RWPE2 (cell line): ENCODE data around the gene IL36G.

Experiments
- ATAC-seq: fragments of 200-7000 bp; cut with Tn5 transposase; 3 replicates; pipeline ENCODE4 v1.9.1; 2021; ENCODE audit warnings: low read depth
- DNase-seq: peaks from one replicate; pipeline ENCODE4 v3.0.0-alpha.2; 2020; ENCODE audit warnings: low spot score
- H3K27ac ChIP-seq: fragments of 450-650 bp; 2 replicates; pipeline ENCODE4 v1.5.1; 2017; ENCODE audit warnings: mild to moderate bottlenecking; ENCODE audit not compliant: poor library complexity, severe bottlenecking
- H3K27me3 ChIP-seq: fragments of 250-450 bp; sonication (Bioruptor Pico); 2 replicates; pipeline ENCODE4 v1.5.1; 2021; ENCODE audit warnings: mild to moderate bottlenecking, moderate library complexity; ENCODE audit not compliant: insufficient read depth, poor library complexity, severe bottlenecking
- H3K36me3 ChIP-seq: fragments of 250-450 bp; sonication (Bioruptor Pico); 2 replicates; pipeline ENCODE4 v1.5.1; 2020; ENCODE audit warnings: low read depth, mild to moderate bottlenecking, moderate library complexity
- H3K4me1 ChIP-seq: fragments of 250-450 bp; sonication (Bioruptor Pico); 2 replicates; pipeline ENCODE4 v1.5.1; 2021; ENCODE audit warnings: mild to moderate bottlenecking, moderate library complexity; ENCODE audit not compliant: insufficient read depth, poor library complexity, severe bottlenecking
- H3K4me3 ChIP-seq: fragments of 250-450 bp; sonication (Bioruptor Pico); 2 replicates; pipeline ENCODE4 v1.5.1; 2021; ENCODE audit warnings: mild to moderate bottlenecking, moderate library complexity; ENCODE audit not compliant: severe bottlenecking
- H3K9me3 ChIP-seq: fragments of 250-450 bp; sonication (Bioruptor Pico); 2 replicates; pipeline ENCODE4 v1.5.1; 2021; ENCODE audit warnings: mild to moderate bottlenecking, moderate library complexity; ENCODE audit not compliant: severe bottlenecking
- TF ChIP-seq, protein P1 (sequence below): fragments of 450-650 bp; IDR thresholded peaks from one replicate; pipeline ENCODE4 v1.5.1; 2017; ENCODE audit warnings: mild to moderate bottlenecking, moderate library complexity; ENCODE audit not compliant: poor library complexity, severe bottlenecking

The IL36G gene

DNA sequence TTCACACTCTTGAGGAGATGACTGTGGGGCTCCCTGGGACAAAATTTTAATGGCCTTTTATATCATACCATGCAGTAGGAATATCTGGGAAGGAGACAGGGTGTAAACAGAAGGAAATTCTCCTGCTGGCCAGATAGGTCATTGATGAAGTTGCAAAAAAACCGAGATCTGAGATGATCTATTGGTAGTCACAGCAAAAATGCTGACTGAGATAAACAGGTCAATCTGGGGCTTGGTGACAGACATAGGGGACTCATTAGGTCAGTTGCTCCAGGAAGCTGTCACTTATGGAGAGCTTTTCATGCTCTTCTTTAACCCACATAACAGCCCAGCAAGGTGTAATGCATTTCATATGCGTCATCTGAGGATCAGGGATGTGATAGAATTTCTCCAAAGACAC lies 24.9 kb downstream of the IL36G start:
- H3K9me3 ChIP-seq = no peaks in the 10 kb centered on the region
- H3K4me1 ChIP-seq = no peaks in the 10 kb centered on the region
- no peak overlapping the region for H3K4me3 ChIP-seq
- H3K27me3 ChIP-seq = no peaks in the 10 kb centered on the region
- DNase-seq = no peak
- no peaks in the 10 kb centered on the region for H3K36me3 ChIP-seq
- no peak for ATAC-seq
- no peak overlapping the region for H3K27ac ChIP-seq
- TF ChIP-seq, protein P1, sequence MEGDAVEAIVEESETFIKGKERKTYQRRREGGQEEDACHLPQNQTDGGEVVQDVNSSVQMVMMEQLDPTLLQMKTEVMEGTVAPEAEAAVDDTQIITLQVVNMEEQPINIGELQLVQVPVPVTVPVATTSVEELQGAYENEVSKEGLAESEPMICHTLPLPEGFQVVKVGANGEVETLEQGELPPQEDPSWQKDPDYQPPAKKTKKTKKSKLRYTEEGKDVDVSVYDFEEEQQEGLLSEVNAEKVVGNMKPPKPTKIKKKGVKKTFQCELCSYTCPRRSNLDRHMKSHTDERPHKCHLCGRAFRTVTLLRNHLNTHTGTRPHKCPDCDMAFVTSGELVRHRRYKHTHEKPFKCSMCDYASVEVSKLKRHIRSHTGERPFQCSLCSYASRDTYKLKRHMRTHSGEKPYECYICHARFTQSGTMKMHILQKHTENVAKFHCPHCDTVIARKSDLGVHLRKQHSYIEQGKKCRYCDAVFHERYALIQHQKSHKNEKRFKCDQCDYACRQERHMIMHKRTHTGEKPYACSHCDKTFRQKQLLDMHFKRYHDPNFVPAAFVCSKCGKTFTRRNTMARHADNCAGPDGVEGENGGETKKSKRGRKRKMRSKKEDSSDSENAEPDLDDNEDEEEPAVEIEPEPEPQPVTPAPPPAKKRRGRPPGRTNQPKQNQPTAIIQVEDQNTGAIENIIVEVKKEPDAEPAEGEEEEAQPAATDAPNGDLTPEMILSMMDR = no peak

DNA sequence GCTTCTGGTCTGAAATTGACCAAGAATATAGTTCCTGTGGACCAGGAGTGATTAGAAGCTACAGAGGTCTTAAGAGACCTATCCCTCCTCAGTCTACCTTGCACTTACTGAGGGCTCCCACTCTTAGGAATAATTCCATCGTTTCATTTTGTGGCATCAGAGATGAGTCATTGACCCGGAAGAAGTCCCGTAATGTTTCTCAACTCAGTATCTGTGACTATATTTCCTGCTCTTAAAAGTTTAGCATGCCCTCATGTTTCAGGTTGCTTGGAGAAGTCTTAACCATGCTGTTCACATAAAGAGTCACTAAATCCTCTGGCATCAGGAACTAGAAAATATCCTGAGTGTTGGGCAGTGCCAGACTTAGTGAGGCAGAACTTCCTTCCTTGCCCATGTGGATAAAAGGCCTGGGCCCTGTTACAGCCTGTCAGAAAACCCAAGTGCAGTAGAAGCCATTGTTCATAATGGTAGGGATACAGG lies 27.3 kb downstream of the IL36G start, which contains the start of gene IL36A:
Gene IL36A (plus strand): TSS at position 430 of the 480 bp plus-strand sequence. CDS start 413 bp downstream, outside the sequence.
- Histone ChIP-seq H3K36me3 (no peaks in the 10 kb centered on the region), H3K27me3 (no peaks in the 10 kb centered on the region), H3K27ac (no peak within 1 kb of the TSS), H3K4me1 (no peaks in the 10 kb centered on the region), H3K9me3 (no peaks in the 10 kb centered on the region), H3K4me3 (no peak within 1 kb of the TSS)
- TF ChIP-seq, protein P1 = no peak
- no peak for DNase-seq
- ATAC-seq = no peak

GRCh38 chr2:113007250-113007649 lies 29.4 kb downstream of the IL36G start:
- no peaks in the 10 kb centered on the region for H3K27me3 ChIP-seq
- TF ChIP-seq, protein P1 = no peak
- no peak for DNase-seq
- no peaks in the 10 kb centered on the region for H3K4me1 ChIP-seq
- no peaks in the 10 kb centered on the region for H3K36me3 ChIP-seq
- H3K27ac ChIP-seq = no peak overlapping the region
- no peak for ATAC-seq
- no peak overlapping the region for H3K4me3 ChIP-seq
- no peaks in the 10 kb centered on the region for H3K9me3 ChIP-seq

GRCh38 chr2:113009622-113010021 lies 31.8 kb downstream of the IL36G start:
- TF ChIP-seq, protein P1 = no peak
- Histone ChIP-seq H3K9me3 (no peaks in the 10 kb centered on the region), H3K27ac (no peak overlapping the region), H3K4me1 (no peaks in the 10 kb centered on the region), H3K27me3 (no peaks in the 10 kb centered on the region), H3K36me3 (no peaks in the 10 kb centered on the region), H3K4me3 (no peak overlapping the region)
- ATAC-seq (no peak), DNase-seq (no peak)

DNA sequence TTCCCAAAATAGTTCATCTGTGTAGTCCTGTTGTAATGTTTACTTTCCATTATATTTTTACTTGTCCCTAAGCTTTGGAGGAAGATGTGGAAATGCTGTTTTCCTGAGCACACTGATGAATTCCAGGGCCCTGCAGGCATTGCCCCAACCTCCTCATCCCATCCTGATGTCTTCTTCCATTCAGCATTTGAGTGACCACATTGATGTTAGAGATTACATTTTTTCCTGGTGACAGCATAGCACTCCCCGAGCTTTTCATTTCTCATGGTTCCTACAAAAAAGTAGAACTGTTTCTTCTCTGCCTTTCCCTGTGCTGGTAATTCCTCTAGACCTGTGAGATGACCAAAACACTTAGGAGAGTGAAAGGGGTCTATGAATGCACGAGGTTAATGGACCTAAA lies 32.3 kb downstream of the IL36G start:
- ATAC-seq (no peak), DNase-seq (no peak)
- Histone ChIP-seq H3K36me3 (no peaks in the 10 kb centered on the region), H3K4me1 (no peaks in the 10 kb centered on the region), H3K4me3 (no peak overlapping the region), H3K27me3 (no peaks in the 10 kb centered on the region), H3K27ac (no peak overlapping the region), H3K9me3 (no peaks in the 10 kb centered on the region)
- TF ChIP-seq, protein P1 = no peak
